Caco-2 (cell line): Measurements from ENCODE around the gene TNFSF4. TPM values are rescaled to one million over a fixed set of nuclear protein-coding genes. Genes with fewer than 3 reads are reported as not detected.

Experiments
- BruUV-seq: library from RNA; stranded (reverse); fragments of 400-500 nt; replicated peaks from 2 replicates; lab custom pipeline; 2021; lab: Mats Ljungman, UMichigan
- CTCF ChIA-PET: fragments of 300-600 bp; sonication (Branson Sonifier 250); formaldehyde crosslinking; loops from one replicate; lab custom pipeline; 2022; ENCODE audit warnings: antibody characterized with exemption; lab: Charles Lee
- POLR2A ChIA-PET: fragments of 300-600 bp; sonication (Branson Sonifier 250); formaldehyde crosslinking; loops from one replicate; lab custom pipeline; 2022; ENCODE audit warnings: antibody characterized with exemption; lab: Charles Lee
- DNase-seq, 2 experiments: peaks; one replicate each; pipeline versions ENCODE4 v3.0.0 to v3.0.0-alpha.2; 2020 to 2022
- H3K27me3 ChIP-seq: replicated peaks from 2 replicates; pipeline ENCODE4 v1.6.0; 2011; ENCODE audit warnings: low read length; ENCODE audit not compliant: control insufficient read depth, insufficient read depth
- H3K36me3 ChIP-seq: 2 replicates; pipeline ENCODE4 v1.5.1; 2011; ENCODE audit warnings: low read length; ENCODE audit not compliant: control insufficient read depth, insufficient read depth
- H3K4me1 ChIP-seq: fragments of 250-450 bp; sonication (Bioruptor Pico); 2 replicates; pipeline ENCODE4 v1.5.1; 2020; ENCODE audit warnings: mild to moderate bottlenecking
- H3K4me3 ChIP-seq: 2 replicates; pipeline ENCODE4 v1.5.1; 2011; ENCODE audit warnings: low read depth, mild to moderate bottlenecking, control low read depth, low read length
- H3K9me3 ChIP-seq: fragments of 250-450 bp; sonication (Bioruptor Pico); 2 replicates; pipeline ENCODE4 v1.5.1; 2020; ENCODE audit warnings: mild to moderate bottlenecking, moderate library complexity
- H3K27ac Mint-ChIP-seq: one replicate; pipeline ENCODE4 v1.8.0; 2022; ENCODE audit warnings: mixed read lengths; ENCODE audit not compliant: unreplicated experiment
- H3K27me3 Mint-ChIP-seq: one replicate; pipeline ENCODE4 v1.8.0; 2022; ENCODE audit warnings: mixed read lengths; ENCODE audit not compliant: insufficient read depth, unreplicated experiment
- H3K36me3 Mint-ChIP-seq: one replicate; pipeline ENCODE4 v1.8.0; 2022; ENCODE audit warnings: mild to moderate bottlenecking, mixed read lengths; ENCODE audit not compliant: insufficient read depth, unreplicated experiment
- H3K4me1 Mint-ChIP-seq: one replicate; pipeline ENCODE4 v1.8.0; 2022; ENCODE audit warnings: low read depth, mixed read lengths; ENCODE audit not compliant: unreplicated experiment
- H3K4me3 Mint-ChIP-seq: one replicate; pipeline ENCODE4 v1.8.0; 2022; ENCODE audit warnings: mild to moderate bottlenecking, moderate library complexity, mixed read lengths; ENCODE audit not compliant: unreplicated experiment
- H3K9me3 Mint-ChIP-seq: one replicate; pipeline ENCODE4 v1.8.0; 2022; ENCODE audit warnings: mixed read lengths; ENCODE audit not compliant: unreplicated experiment
- intact Hi-C: fragments of 100-400 bp; cut with micrococcal nuclease; formaldehyde crosslinking; loops from one replicate; pipeline ENCODE4 v1.10.0; 2022; ENCODE audit not compliant: unreplicated experiment
- total RNA-seq: library from RNA; stranded (reverse); gene quantifications from 2 replicates; pipeline ENCODE4 v1.2.3, GENCODE V29; 2022
- TF ChIP-seq, protein P1 (sequence below), 2 experiments: fragments of 200-600 bp in 1 of 2; IDR thresholded peaks; 1 replicate in 1 of 2; 2 replicates in 1 of 2; pipeline versions ENCODE4 v1.5.1 to v1.8.0; 2011 to 2022; ENCODE audit warnings: antibody characterized with exemption in 1 of 2, control low read depth in 1 of 2, inconsistent platforms in 1 of 2, low read depth in 1 of 2, low read length in 1 of 2, mild to moderate bottlenecking in 1 of 2, moderate library complexity in 1 of 2; ENCODE audit not compliant: insufficient read depth in 1 of 2, severe bottlenecking in 1 of 2, unreplicated experiment in 1 of 2

Gene TNFSF4
- total RNA-seq, 1 experiment from 2014 or later, result 1.3 TPM

- Histone ChIP-seq H3K4me3 (no peak overlapping the region), H3K4me1 (no peaks in the 10 kb centered on the region), H3K36me3 (no peaks in the 10 kb centered on the region), H3K9me3 (no peaks in the 10 kb centered on the region), H3K27me3 (no peaks in the 10 kb centered on the region)
- intact Hi-C loops, result no loop called here
- no peak overlapping the region for H3K27ac Mint-ChIP-seq
- H3K4me1 Mint-ChIP-seq, result no peaks in the 10 kb centered on the region
- no peak overlapping the region for H3K4me3 Mint-ChIP-seq
- POLR2A ChIA-PET, result no interaction called here
- no peaks in the 10 kb centered on the region for H3K9me3 Mint-ChIP-seq
- no peaks in the 10 kb centered on the region for H3K27me3 Mint-ChIP-seq
- no peaks in the 10 kb centered on the region for H3K36me3 Mint-ChIP-seq
- BruUV-seq, result no TSS peak
- DNase-seq, result no peak
- CTCF ChIA-PET, result interaction anchor here (0.7 kb wide), 1 partner anchor 873 kb away, joined by 4 read pairs; no protein-coding TSS in a partner anchor
- TF ChIP-seq, protein P1, sequence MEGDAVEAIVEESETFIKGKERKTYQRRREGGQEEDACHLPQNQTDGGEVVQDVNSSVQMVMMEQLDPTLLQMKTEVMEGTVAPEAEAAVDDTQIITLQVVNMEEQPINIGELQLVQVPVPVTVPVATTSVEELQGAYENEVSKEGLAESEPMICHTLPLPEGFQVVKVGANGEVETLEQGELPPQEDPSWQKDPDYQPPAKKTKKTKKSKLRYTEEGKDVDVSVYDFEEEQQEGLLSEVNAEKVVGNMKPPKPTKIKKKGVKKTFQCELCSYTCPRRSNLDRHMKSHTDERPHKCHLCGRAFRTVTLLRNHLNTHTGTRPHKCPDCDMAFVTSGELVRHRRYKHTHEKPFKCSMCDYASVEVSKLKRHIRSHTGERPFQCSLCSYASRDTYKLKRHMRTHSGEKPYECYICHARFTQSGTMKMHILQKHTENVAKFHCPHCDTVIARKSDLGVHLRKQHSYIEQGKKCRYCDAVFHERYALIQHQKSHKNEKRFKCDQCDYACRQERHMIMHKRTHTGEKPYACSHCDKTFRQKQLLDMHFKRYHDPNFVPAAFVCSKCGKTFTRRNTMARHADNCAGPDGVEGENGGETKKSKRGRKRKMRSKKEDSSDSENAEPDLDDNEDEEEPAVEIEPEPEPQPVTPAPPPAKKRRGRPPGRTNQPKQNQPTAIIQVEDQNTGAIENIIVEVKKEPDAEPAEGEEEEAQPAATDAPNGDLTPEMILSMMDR (IDR thresholded peaks at IDR 0.05; ENCODE audit: insufficient read depth in 1 of 2, low read depth in 1 of 2, low read length in 1 of 2, severe bottlenecking in 1 of 2, unreplicated experiment in 1 of 2), result no peak
These were observed 16.8 kb downstream of the TNFSF4 start for GRCh38 chr1:173190101-173190936.

DNA sequence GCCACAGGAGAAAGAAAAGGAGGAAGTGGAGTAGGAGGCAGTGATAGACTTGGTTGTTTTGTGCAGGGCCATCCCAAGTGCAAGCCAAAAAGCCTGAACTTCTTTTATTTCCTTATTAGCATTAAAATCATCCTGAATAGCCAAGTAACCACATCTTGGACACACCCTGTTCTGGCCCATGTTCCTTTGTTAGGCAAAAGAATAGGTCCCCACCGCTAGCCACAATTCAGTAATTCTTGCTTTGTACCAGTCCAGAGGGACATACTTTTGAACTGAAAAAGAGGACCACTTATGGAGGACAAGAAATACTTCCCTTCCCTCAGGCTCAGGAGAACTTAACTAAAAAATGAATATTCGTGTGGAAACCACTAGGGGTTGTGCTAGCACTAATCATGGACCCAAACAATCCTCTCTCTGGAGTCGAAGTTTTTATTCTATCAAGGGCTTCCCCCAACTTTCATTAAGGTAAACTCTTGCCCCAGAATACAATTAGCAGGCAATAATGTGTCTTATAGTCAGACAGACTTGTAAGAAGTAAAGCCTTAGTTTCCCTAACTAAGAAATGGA, 19.4 kb downstream of the TNFSF4 start:
- intact Hi-C loops, result no loop called here
- H3K9me3 ChIP-seq, result no peaks in the 10 kb centered on the region
- H3K36me3 Mint-ChIP-seq, result no peaks in the 10 kb centered on the region
- no peaks in the 10 kb centered on the region for H3K4me1 Mint-ChIP-seq
- H3K9me3 Mint-ChIP-seq, result no peaks in the 10 kb centered on the region
- no peak overlapping the region for H3K27ac Mint-ChIP-seq
- no peaks in the 10 kb centered on the region for H3K27me3 ChIP-seq
- CTCF ChIA-PET, result no interaction called here
- H3K4me3 ChIP-seq, result no peak overlapping the region
- no TSS peak for BruUV-seq
- no peak overlapping the region for H3K4me3 Mint-ChIP-seq
- no peaks in the 10 kb centered on the region for H3K36me3 ChIP-seq
- DNase-seq, result no peak
- TF ChIP-seq, protein P1 (IDR thresholded peaks at IDR 0.05; ENCODE audit: insufficient read depth in 1 of 2, low read depth in 1 of 2, low read length in 1 of 2, severe bottlenecking in 1 of 2, unreplicated experiment in 1 of 2), result no peak
- POLR2A ChIA-PET, result no interaction called here
- H3K27me3 Mint-ChIP-seq, result no peaks in the 10 kb centered on the region
- no peaks in the 10 kb centered on the region for H3K4me1 ChIP-seq

DNA sequence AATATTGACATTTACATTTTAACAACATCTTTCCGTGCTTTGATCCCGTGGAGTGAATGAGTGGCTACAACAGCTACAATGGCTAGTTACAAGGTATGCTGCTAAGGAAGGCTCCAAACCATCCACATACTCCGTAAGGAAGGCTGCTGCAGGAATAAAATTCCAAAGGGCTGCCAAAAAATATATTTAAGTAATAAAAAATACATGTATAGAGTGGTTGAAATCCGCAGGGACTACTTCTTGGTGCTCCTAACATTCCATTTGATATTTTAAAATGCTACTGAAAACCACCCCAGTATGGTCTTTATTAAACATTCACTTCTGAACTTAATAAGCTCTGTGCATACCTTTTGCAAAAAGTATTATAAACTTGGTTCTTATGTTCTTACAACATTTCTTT, 25.3 kb downstream of the TNFSF4 start:
- intact Hi-C loops, result no loop called here
- Mint-ChIP-seq H3K4me3 (no peak overlapping the region), H3K4me1 (no peaks in the 10 kb centered on the region), H3K27me3 (no peaks in the 10 kb centered on the region), H3K27ac (no peak overlapping the region), H3K9me3 (no peaks in the 10 kb centered on the region), H3K36me3 (no peaks in the 10 kb centered on the region)
- no peaks in the 10 kb centered on the region for H3K36me3 ChIP-seq
- DNase-seq, result no peak
- H3K27me3 ChIP-seq, result no peaks in the 10 kb centered on the region
- ChIA-PET CTCF (no interaction called here), POLR2A (no interaction called here)
- no peaks in the 10 kb centered on the region for H3K4me1 ChIP-seq
- H3K9me3 ChIP-seq, result no peaks in the 10 kb centered on the region
- TF ChIP-seq, protein P1 (IDR thresholded peaks at IDR 0.05; ENCODE audit: insufficient read depth in 1 of 2, low read depth in 1 of 2, low read length in 1 of 2, severe bottlenecking in 1 of 2, unreplicated experiment in 1 of 2), result no peak
- BruUV-seq, result no TSS peak
- no peak overlapping the region for H3K4me3 ChIP-seq
